GM12878 (cell line): ENCODE results near the gene PRKCE.

Experiments used
- BMI1 ChIP-seq: fragments of 450-650 bp; IDR thresholded peaks from 2 replicates; pipeline ENCODE4 v1.6.1; 2016; ENCODE audit warnings: mild to moderate bottlenecking, moderate library complexity, borderline replicate concordance
- CREB1 ChIP-seq: IDR thresholded peaks from 2 replicates; pipeline ENCODE4 v1.6.1; 2012; ENCODE audit warnings: low read depth, mild to moderate bottlenecking, inconsistent platforms
- CTCF ChIP-seq, 3 experiments: IDR thresholded peaks in 2 of 3; conservative IDR thresholded peaks in 1 of 3; 2 replicates each; pipeline ENCODE4 v1.5.1; 2011; ENCODE audit warnings: low read depth in 3 of 3, low read length in 3 of 3, mild to moderate bottlenecking in 3 of 3, control low read depth in 2 of 3, moderate library complexity in 2 of 3, inconsistent platforms in 1 of 3, mixed read lengths in 1 of 3; ENCODE audit not compliant: control insufficient read depth in 2 of 3, insufficient read depth in 1 of 3; ENCODE audit errors: extremely low read depth in 1 of 3
- EP300 ChIP-seq, 2 experiments: fragments of 150-350 bp in 1 of 2; IDR thresholded peaks; 2 replicates each; pipeline ENCODE4 v1.6.1; 2011 to 2012; ENCODE audit warnings: low read depth in 2 of 2, low read length in 2 of 2, borderline replicate concordance in 1 of 2, improper control_type of control experiment in 1 of 2, inconsistent platforms in 1 of 2; ENCODE audit not compliant: control insufficient read depth in 1 of 2
- EZH2 ChIP-seq: IDR thresholded peaks from 2 replicates; pipeline ENCODE4 v1.6.1; 2012; ENCODE audit warnings: low read depth, mild to moderate bottlenecking, control low read depth, inconsistent platforms, low read length, borderline replicate concordance; ENCODE audit not compliant: control insufficient read depth
- GABPA ChIP-seq: IDR thresholded peaks from 2 replicates; pipeline ENCODE4 v1.6.1; 2014; ENCODE audit warnings: antibody characterized with exemption, low read depth, mild to moderate bottlenecking, inconsistent platforms
- JUNB ChIP-seq: IDR thresholded peaks from 2 replicates; pipeline ENCODE4 v1.6.1; 2016; ENCODE audit warnings: antibody characterized with exemption, mild to moderate bottlenecking
- NFIC ChIP-seq: IDR thresholded peaks from 2 replicates; pipeline ENCODE4 v1.6.1; 2012; ENCODE audit warnings: low read depth, mild to moderate bottlenecking, inconsistent platforms, low read length, moderate library complexity
- NFXL1 ChIP-seq: fragments of 450-650 bp; IDR thresholded peaks from 2 replicates; pipeline ENCODE4 v1.6.1; 2017; ENCODE audit warnings: antibody characterized with exemption, mild to moderate bottlenecking, borderline replicate concordance
- PML ChIP-seq: IDR thresholded peaks from 2 replicates; pipeline ENCODE4 v1.6.1; 2012; ENCODE audit warnings: low read length, inconsistent platforms
- POLR2A ChIP-seq: IDR thresholded peaks from 2 replicates; pipeline ENCODE4 v1.6.1; 2011; ENCODE audit warnings: low read depth, mild to moderate bottlenecking, low read length
- REST ChIP-seq: IDR thresholded peaks from 2 replicates; pipeline ENCODE4 v1.6.1; 2012; ENCODE audit warnings: mild to moderate bottlenecking, low read depth, low read length
- ZNF207 ChIP-seq: fragments of 450-650 bp; IDR thresholded peaks from 2 replicates; pipeline ENCODE4 v1.6.1; 2014; ENCODE audit warnings: antibody characterized with exemption, mild to moderate bottlenecking, borderline replicate concordance
- ZZZ3 ChIP-seq: IDR thresholded peaks from 2 replicates; pipeline ENCODE4 v1.6.1; 2011; ENCODE audit warnings: low read depth; ENCODE audit not compliant: control insufficient read depth, insufficient read length

GRCh38 chr2:45653122-45653913 lies 1.8 kb downstream of the PRKCE start:
- no peak for TF ChIP-seq GABPA
- no peak for TF ChIP-seq REST
- no peak for TF ChIP-seq ZZZ3
- no peak for TF ChIP-seq EP300 (IDR thresholded peaks at IDR 0.05; ENCODE audit: borderline replicate concordance in 1 of 2, control insufficient read depth in 1 of 2, low read depth in 2 of 2, low read length in 2 of 2)
- TF ChIP-seq JUNB = no peak
- no peak for TF ChIP-seq PML
- no peak for TF ChIP-seq CTCF (IDR thresholded peaks at IDR 0.05 in 2 of 3, conservative IDR thresholded peaks at IDR 0.05 in 1 of 3; ENCODE audit: control insufficient read depth in 2 of 3, extremely low read depth in 1 of 3, insufficient read depth in 1 of 3, low read depth in 3 of 3, low read length in 3 of 3)
- TF ChIP-seq NFXL1 = no peak
- TF ChIP-seq ZNF207 = no peak
- TF ChIP-seq BMI1 = no peak
- TF ChIP-seq POLR2A = no peak
- no peak for TF ChIP-seq CREB1
- TF ChIP-seq NFIC = no peak
- no peak for TF ChIP-seq EZH2
